BE2C (cell line): ENCODE data around the gene CIART. TPM values are rescaled to one million over a fixed set of nuclear protein-coding genes. Genes with fewer than 3 reads are reported as not detected.
"Not testable (repeated sequence)": the region's sequence is repeated elsewhere in the genome, so short reads cannot be mapped to it uniquely, and the experiment has no call there.

Experiments
- DNase-seq: peaks from one replicate; pipeline ENCODE4 v3.0.0-alpha.2; 2020
- H3K27me3 ChIP-seq: fragments of 250-450 bp; sonication (Bioruptor Pico); 2 replicates; pipeline ENCODE4 v1.5.1; 2020; ENCODE audit warnings: mild to moderate bottlenecking
- H3K36me3 ChIP-seq: fragments of 250-450 bp; sonication (Bioruptor Pico); 2 replicates; pipeline ENCODE4 v1.5.1; 2020; ENCODE audit warnings: mild to moderate bottlenecking
- H3K4me1 ChIP-seq: fragments of 250-450 bp; sonication (Bioruptor Pico); 2 replicates; pipeline ENCODE4 v1.5.1; 2020
- H3K4me3 ChIP-seq: 2 replicates; pipeline ENCODE4 v1.5.1; 2011; ENCODE audit warnings: low read depth, low read length
- H3K9me3 ChIP-seq: fragments of 250-450 bp; sonication (Bioruptor Pico); 2 replicates; pipeline ENCODE4 v1.5.1; 2020
- CTCF ChIP-seq: IDR thresholded peaks from 2 replicates; pipeline ENCODE4 v1.5.1; 2012; ENCODE audit warnings: mild to moderate bottlenecking, low read depth, low read length
- polyA plus RNA-seq: library from polyadenylated mRNA; unstranded; fragments of >200 nt; gene quantifications from one replicate; pipeline ENCODE4 v1.2.1, GENCODE V29; 2012; ENCODE audit warnings: low read depth, missing spikeins; ENCODE audit not compliant: insufficient read length, insufficient read depth

CIART gene
- 7.3 TPM for polyA plus RNA-seq

GRCh38 chr1:150281758-150282557 lies at the start of gene CIART:
TSS of gene CIART (plus strand) at chr1:150282554. CDS start at chr1:150283268, 714 bp downstream.
- Histone ChIP-seq H3K9me3 (peaks cover 3% of the 10 kb centered on the region; the same call in 1 of the 2 replicates), H3K36me3 (no peaks in the 10 kb centered on the region), H3K4me1 (peaks cover 9% of the 10 kb centered on the region; the same call in 1 of the 2 replicates), H3K27me3 (no peaks in the 10 kb centered on the region), H3K4me3 (peak within 1 kb of the TSS; percentile 56)
- no peak for TF ChIP-seq CTCF
- DNase-seq, result peak; percentile 85

GRCh38 chr1:150232921-150233320 lies 49.4 kb upstream of the CIART start:
- DNase-seq, H3K27me3 ChIP-seq: not testable (repeated sequence)

GRCh38 chr1:150233359-150234308 lies 48.7 kb upstream of the CIART start:
- no peak for TF ChIP-seq CTCF
- H3K27me3 ChIP-seq, result no peaks in the 10 kb centered on the region
- no peak for DNase-seq
- peak overlapping the region; percentile 100 for H3K4me3 ChIP-seq
- H3K9me3 ChIP-seq, result no peaks in the 10 kb centered on the region
- H3K36me3 ChIP-seq, result peaks cover 23% of the 10 kb centered on the region
- peaks cover 2% of the 10 kb centered on the region; the same call in 1 of the 2 replicates for H3K4me1 ChIP-seq

More at GRCh38 chr1:150232921-150233320, 49.4 kb upstream of the CIART start:
- H3K9me3 ChIP-seq, H3K4me1 ChIP-seq, H3K4me3 ChIP-seq: not testable (repeated sequence)
- peaks cover 30% of the 10 kb centered on the region for H3K36me3 ChIP-seq

- Histone ChIP-seq H3K36me3 (peaks cover 21% of the 10 kb centered on the region), H3K4me3 (peak overlapping the region; percentile 100), H3K27me3 (no peaks in the 10 kb centered on the region), H3K4me1 (peaks cover 2% of the 10 kb centered on the region; the same call in 1 of the 2 replicates), H3K9me3 (no peaks in the 10 kb centered on the region)
- no peak for DNase-seq
- no peak for TF ChIP-seq CTCF
These were observed 48.1 kb upstream of the CIART start for GRCh38 chr1:150234309-150234565.

- Histone ChIP-seq H3K4me3 (peak overlapping the region; percentile 100), H3K36me3 (peaks cover 16% of the 10 kb centered on the region), H3K9me3 (no peaks in the 10 kb centered on the region), H3K4me1 (peaks cover 2% of the 10 kb centered on the region; the same call in 1 of the 2 replicates), H3K27me3 (no peaks in the 10 kb centered on the region)
- no peak for TF ChIP-seq CTCF
- DNase-seq, result peak; percentile 67
These were observed 47.6 kb upstream of the CIART start for GRCh38 chr1:150234566-150235293.

- Histone ChIP-seq H3K9me3 (no peaks in the 10 kb centered on the region), H3K4me1 (peaks cover 2% of the 10 kb centered on the region; the same call in 1 of the 2 replicates), H3K27me3 (no peaks in the 10 kb centered on the region), H3K36me3 (peaks cover 10% of the 10 kb centered on the region), H3K4me3 (peak overlapping the region; percentile 100)
- DNase-seq, result peak; percentile 28
- TF ChIP-seq CTCF, result no peak
These were observed 47.0 kb upstream of the CIART start for GRCh38 chr1:150235294-150235851.
